GM12878 (cell line): ENCODE measurements around the gene TMEM91. TPM values are rescaled to one million over a fixed set of nuclear protein-coding genes. Genes with fewer than 3 reads are reported as not detected.

Experiments
- ATF7 ChIP-seq: fragments of 450-650 bp; IDR thresholded peaks from 2 replicates; pipeline ENCODE4 v1.6.1; 2016; ENCODE audit warnings: low read depth, mild to moderate bottlenecking
- BHLHE40 ChIP-seq, 2 experiments: fragments of 450-650 bp in 1 of 2; IDR thresholded peaks; 2 replicates each; pipeline ENCODE4 v1.6.1; 2011 to 2017; ENCODE audit warnings: low read depth in 2 of 2, borderline replicate concordance in 1 of 2, improper control_type of control experiment in 1 of 2, low read length in 1 of 2, mild to moderate bottlenecking in 1 of 2
- HSF1 ChIP-seq: fragments of 150-350 bp; IDR thresholded peaks from 2 replicates; pipeline ENCODE4 v1.6.1; 2014; ENCODE audit warnings: mild to moderate bottlenecking, low read depth, low read length
- IKZF1 ChIP-seq: fragments of 450-650 bp; conservative IDR thresholded peaks from 2 replicates; pipeline ENCODE4 v1.6.1; 2017; ENCODE audit warnings: antibody characterized with exemption, mild to moderate bottlenecking
- KLF5 ChIP-seq: fragments of 450-650 bp; IDR thresholded peaks from 2 replicates; pipeline ENCODE4 v1.6.1; 2014; ENCODE audit warnings: mild to moderate bottlenecking; ENCODE audit not compliant: partially characterized antibody
- MEF2B ChIP-seq: fragments of 450-650 bp; IDR thresholded peaks from 2 replicates; pipeline ENCODE4 v1.6.1; 2018; ENCODE audit warnings: mild to moderate bottlenecking, moderate library complexity; ENCODE audit not compliant: partially characterized antibody, poor library complexity, severe bottlenecking
- MLLT1 ChIP-seq: fragments of 450-650 bp; IDR thresholded peaks from 2 replicates; pipeline ENCODE4 v1.6.1; 2016; ENCODE audit warnings: mild to moderate bottlenecking
- NFYA ChIP-seq: IDR thresholded peaks from 2 replicates; pipeline ENCODE4 v1.6.1; 2011; ENCODE audit warnings: low read depth, mild to moderate bottlenecking, low read length, improper control_type of control experiment, borderline replicate concordance
- PBX3 ChIP-seq: IDR thresholded peaks from 2 replicates; pipeline ENCODE4 v1.6.1; 2011; ENCODE audit warnings: mild to moderate bottlenecking, low read depth, low read length, moderate library complexity; ENCODE audit not compliant: insufficient replicate concordance
- SIX5 ChIP-seq: IDR thresholded peaks from 2 replicates; pipeline ENCODE4 v1.6.1; 2011; ENCODE audit warnings: mild to moderate bottlenecking, low read depth, low read length, moderate library complexity; ENCODE audit not compliant: severe bottlenecking
- SPI1 ChIP-seq: IDR thresholded peaks from 2 replicates; pipeline ENCODE4 v1.6.1; 2011; ENCODE audit warnings: low read depth, mild to moderate bottlenecking, low read length, moderate library complexity, borderline replicate concordance; ENCODE audit not compliant: insufficient read depth
- SREBF2 ChIP-seq: IDR thresholded peaks from 2 replicates; pipeline ENCODE4 v1.6.1; 2012; ENCODE audit warnings: mild to moderate bottlenecking, low read length
- USF2 ChIP-seq: IDR thresholded peaks from 2 replicates; pipeline ENCODE4 v1.6.1; 2011; ENCODE audit warnings: low read depth, low read length, improper control_type of control experiment, borderline replicate concordance
- ZNF207 ChIP-seq: fragments of 450-650 bp; IDR thresholded peaks from 2 replicates; pipeline ENCODE4 v1.6.1; 2014; ENCODE audit warnings: antibody characterized with exemption, mild to moderate bottlenecking, borderline replicate concordance
- ZZZ3 ChIP-seq: IDR thresholded peaks from 2 replicates; pipeline ENCODE4 v1.6.1; 2011; ENCODE audit warnings: low read depth; ENCODE audit not compliant: control insufficient read depth, insufficient read length
- polyA plus RNA-seq, 11 experiments: library from polyadenylated mRNA; depleted of rRNA in 4 of 11; unstranded in 6 of 11; stranded (reverse) in 5 of 11; fragments of >200 nt; fragmentation: Nextera tagmentation in 4 of 11; fragmentation: Illumina TruSeq in 1 of 11; extraction: Ambion mirVana in 4 of 11; extraction: Trizol in 1 of 11; gene quantifications; 1 replicate in 1 of 11; 2 replicates in 10 of 11; pipeline versions ENCODE4 v1.2.1 to v1.2.3, GENCODE V29; 2011 to 2016; ENCODE audit warnings: inconsistent platforms in 2 of 11, missing spikeins in 2 of 11, low read depth in 1 of 11
- total RNA-seq, 4 experiments: library from RNA; depleted of rRNA in 3 of 4; stranded (reverse); fragments of >200 nt in 3 of 4; fragmentation: Illumina TruSeq in 1 of 4; extraction: Trizol in 1 of 4; gene quantifications; 2 replicates each; pipeline versions ENCODE4 v1.2.1 to v1.2.3, GENCODE V29; 2013 to 2021
- TF ChIP-seq, protein P1 (sequence below): fragments of 450-650 bp; IDR thresholded peaks from 2 replicates; pipeline ENCODE4 v1.6.1; 2014; ENCODE audit warnings: mild to moderate bottlenecking
- TF ChIP-seq, protein P2 (sequence below): fragments of 450-650 bp; IDR thresholded peaks from 2 replicates; pipeline ENCODE4 v1.6.1; 2018; ENCODE audit warnings: borderline replicate concordance, mild to moderate bottlenecking; ENCODE audit not compliant: partially characterized antibody
- TF ChIP-seq, protein P3 (sequence below): IDR thresholded peaks from 2 replicates; pipeline ENCODE4 v1.6.1; 2011; ENCODE audit warnings: low read depth, mild to moderate bottlenecking, low read length, moderate library complexity, borderline replicate concordance; ENCODE audit errors: extremely low read depth

The TMEM91 gene
- total and polyA plus RNA-seq, 10 of the 15 experiments (the other 5 are each of a cell fraction or from before 2014, with no cell fraction given), result 1.5 to 5.5 (median 2.7) TPM

DNA sequence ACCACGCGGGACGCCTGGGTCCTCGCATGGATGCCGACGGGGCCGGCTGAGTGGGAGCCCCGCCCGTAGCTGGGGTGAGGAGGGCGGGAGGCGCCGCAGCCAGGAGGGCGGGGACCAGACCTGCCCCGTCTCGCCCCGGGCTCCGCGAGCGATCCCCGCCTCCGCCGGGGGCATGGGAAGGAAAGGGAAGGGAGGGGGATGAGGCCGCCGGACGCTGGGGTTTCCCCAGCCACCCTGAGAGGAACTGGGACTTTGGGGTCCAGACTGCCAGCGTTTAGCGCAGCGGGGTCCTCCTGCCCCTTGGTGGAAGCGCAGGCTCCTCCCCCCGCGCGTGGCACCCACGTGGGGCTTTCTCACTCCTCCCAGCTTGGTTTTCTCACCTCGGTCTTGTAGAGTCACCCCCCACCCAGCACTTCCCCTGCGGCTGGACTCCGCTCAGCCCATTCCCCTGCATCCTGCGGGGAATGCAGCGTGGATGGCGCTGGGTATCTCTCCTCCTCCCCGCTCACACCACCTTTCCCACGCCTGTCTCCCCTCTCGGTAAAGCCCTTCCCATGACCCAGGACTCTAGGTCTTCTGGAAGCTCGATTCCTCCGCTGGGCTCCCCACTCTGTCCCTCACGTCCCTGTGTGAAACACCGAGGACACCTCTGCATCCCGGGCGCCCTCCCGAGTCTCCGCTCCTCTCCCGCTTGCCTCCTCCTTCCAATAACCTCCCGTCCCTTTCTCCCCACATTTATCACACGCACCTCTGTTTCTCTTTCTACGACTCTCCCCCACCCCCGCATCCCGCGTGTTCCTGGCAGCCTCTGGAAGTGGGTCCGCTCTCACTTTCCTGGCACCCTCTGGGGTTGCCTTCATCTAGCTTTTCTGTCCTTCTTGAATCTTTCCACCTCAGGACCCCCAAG, 24.7 kb upstream of the TMEM91 start (continued):
- TF ChIP-seq SPI1 (peak; percentile 92), ZNF207 (no peak), ATF7 (no peak), MLLT1 (peak; percentile 33; the same call in 1 of the 2 replicates), SREBF2 (no peak), MEF2B (no peak), ZZZ3 (no peak), USF2 (peak; percentile 65), NFYA (no peak), SIX5 (no peak), IKZF1 (peak; percentile 94), KLF5 (no peak), HSF1 (no peak), BHLHE40 (IDR thresholded peaks at IDR 0.05; ENCODE audit: borderline replicate concordance in 1 of 2, low read depth in 2 of 2, low read length in 1 of 2) (peak; percentile 84 to 89), PBX3 (no peak)
- TF ChIP-seq, protein P1, sequence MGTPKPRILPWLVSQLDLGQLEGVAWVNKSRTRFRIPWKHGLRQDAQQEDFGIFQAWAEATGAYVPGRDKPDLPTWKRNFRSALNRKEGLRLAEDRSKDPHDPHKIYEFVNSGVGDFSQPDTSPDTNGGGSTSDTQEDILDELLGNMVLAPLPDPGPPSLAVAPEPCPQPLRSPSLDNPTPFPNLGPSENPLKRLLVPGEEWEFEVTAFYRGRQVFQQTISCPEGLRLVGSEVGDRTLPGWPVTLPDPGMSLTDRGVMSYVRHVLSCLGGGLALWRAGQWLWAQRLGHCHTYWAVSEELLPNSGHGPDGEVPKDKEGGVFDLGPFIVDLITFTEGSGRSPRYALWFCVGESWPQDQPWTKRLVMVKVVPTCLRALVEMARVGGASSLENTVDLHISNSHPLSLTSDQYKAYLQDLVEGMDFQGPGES, result no peak
- TF ChIP-seq, protein P2, sequence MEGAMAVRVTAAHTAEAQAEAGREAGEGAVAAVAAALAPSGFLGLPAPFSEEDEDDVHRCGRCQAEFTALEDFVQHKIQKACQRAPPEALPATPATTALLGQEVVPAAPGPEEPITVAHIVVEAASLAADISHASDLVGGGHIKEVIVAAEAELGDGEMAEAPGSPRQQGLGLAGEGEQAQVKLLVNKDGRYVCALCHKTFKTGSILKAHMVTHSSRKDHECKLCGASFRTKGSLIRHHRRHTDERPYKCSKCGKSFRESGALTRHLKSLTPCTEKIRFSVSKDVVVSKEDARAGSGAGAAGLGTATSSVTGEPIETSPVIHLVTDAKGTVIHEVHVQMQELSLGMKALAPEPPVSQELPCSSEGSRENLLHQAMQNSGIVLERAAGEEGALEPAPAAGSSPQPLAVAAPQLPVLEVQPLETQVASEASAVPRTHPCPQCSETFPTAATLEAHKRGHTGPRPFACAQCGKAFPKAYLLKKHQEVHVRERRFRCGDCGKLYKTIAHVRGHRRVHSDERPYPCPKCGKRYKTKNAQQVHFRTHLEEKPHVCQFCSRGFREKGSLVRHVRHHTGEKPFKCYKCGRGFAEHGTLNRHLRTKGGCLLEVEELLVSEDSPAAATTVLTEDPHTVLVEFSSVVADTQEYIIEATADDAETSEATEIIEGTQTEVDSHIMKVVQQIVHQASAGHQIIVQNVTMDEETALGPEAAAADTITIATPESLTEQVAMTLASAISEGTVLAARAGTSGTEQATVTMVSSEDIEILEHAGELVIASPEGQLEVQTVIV, result no peak
- TF ChIP-seq, protein P3, sequence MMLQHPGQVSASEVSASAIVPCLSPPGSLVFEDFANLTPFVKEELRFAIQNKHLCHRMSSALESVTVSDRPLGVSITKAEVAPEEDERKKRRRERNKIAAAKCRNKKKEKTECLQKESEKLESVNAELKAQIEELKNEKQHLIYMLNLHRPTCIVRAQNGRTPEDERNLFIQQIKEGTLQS, result no peak
